GM12878 (cell line): ENCODE data around the gene CHAC1. TPM values are rescaled to one million over a fixed set of nuclear protein-coding genes. Genes with fewer than 3 reads are reported as not detected.

Experiments used
- ATAC-seq: fragments of 200-7000 bp; cut with Tn5 transposase; 3 replicates; pipeline ENCODE4 v1.9.1; 2020; ENCODE audit warnings: mild to moderate bottlenecking, moderate library complexity
- BruUV-seq: library from RNA; stranded (reverse); fragments of 400-500 nt; replicated peaks from 2 replicates; lab custom pipeline; 2021; lab: Mats Ljungman, UMichigan
- CTCF ChIA-PET: fragments of 300-600 bp; sonication (Branson Sonifier 250); formaldehyde crosslinking; extraction: SDS; loops from one replicate; lab custom pipeline; 2021; ENCODE audit warnings: inconsistent platforms; lab: Yijun Ruan, JAX
- POLR2A ChIA-PET: fragments of 350-600 bp; formaldehyde crosslinking; extraction: SDS; loops from one replicate; lab custom pipeline; 2021; ENCODE audit warnings: inconsistent platforms; lab: Charles Lee
- RAD21 ChIA-PET: fragments of 300-600 bp; sonication (Branson Sonifier 250); formaldehyde crosslinking; loops from one replicate; lab custom pipeline; 2023; ENCODE audit warnings: antibody characterized with exemption; ENCODE audit not compliant: unreplicated experiment; lab: Charles Lee
- SMC1A ChIA-PET: fragments of 300-600 bp; sonication (Branson Sonifier 250); formaldehyde crosslinking; loops from one replicate; lab custom pipeline; 2023; ENCODE audit not compliant: unreplicated experiment, uncharacterized antibody; lab: Charles Lee
- DNase-seq: peaks from one replicate; pipeline ENCODE4 v3.0.0-alpha.2; 2011; ENCODE audit warnings: low read depth, low spot score
- FAIRE-seq: peaks from 3 replicates; lab custom pipeline; 2011; peaks lifted over from hg19 to GRCh38; lab: Jason Lieb, UNC
- H2AFZ ChIP-seq: 2 replicates; pipeline ENCODE4 v1.6.0; 2011; ENCODE audit warnings: low read depth, low read length, control low read depth; ENCODE audit not compliant: control insufficient read depth
- H3K27ac ChIP-seq: 2 replicates; pipeline ENCODE4 v1.5.1; 2011; ENCODE audit warnings: control low read depth; ENCODE audit not compliant: control insufficient read depth, insufficient read depth
- H3K27me3 ChIP-seq, 2 experiments: replicated peaks in 1 of 2; 2 replicates each; pipeline versions ENCODE4 v1.6.0 to v1.6.1; 2011; ENCODE audit warnings: low read length in 1 of 2; ENCODE audit not compliant: control insufficient read depth in 2 of 2, insufficient read depth in 2 of 2
- H3K36me3 ChIP-seq, 2 experiments: 2 replicates each; pipeline ENCODE4 v1.5.1; 2011; ENCODE audit warnings: low read length in 1 of 2; ENCODE audit not compliant: control insufficient read depth in 2 of 2, insufficient read depth in 2 of 2
- H3K4me1 ChIP-seq: 2 replicates; pipeline ENCODE4 v1.6.1; 2011; ENCODE audit warnings: mild to moderate bottlenecking, low read length, moderate library complexity, mixed read lengths; ENCODE audit not compliant: control insufficient read depth, insufficient read depth
- H3K4me2 ChIP-seq: 2 replicates; pipeline ENCODE4 v1.6.0; 2011; ENCODE audit warnings: control low read depth; ENCODE audit not compliant: control insufficient read depth, insufficient read depth
- H3K4me3 ChIP-seq: fragments of 200-600 bp; sonication (generic); 2 replicates; pipeline ENCODE4 v1.5.1; 2016
- H3K79me2 ChIP-seq: 2 replicates; pipeline ENCODE4 v1.6.0; 2011; ENCODE audit warnings: low read length; ENCODE audit not compliant: control insufficient read depth, insufficient read depth
- H3K9ac ChIP-seq: 2 replicates; pipeline ENCODE4 v1.8.0; 2011; ENCODE audit warnings: low read length, control low read depth, mixed read lengths; ENCODE audit not compliant: control insufficient read depth, insufficient read depth
- H3K9me3 ChIP-seq: replicated peaks from 3 replicates; pipeline ENCODE4 v1.5.1; 2011; ENCODE audit warnings: mild to moderate bottlenecking, low read length; ENCODE audit not compliant: control insufficient read depth, insufficient read depth
- H4K20me1 ChIP-seq: 2 replicates; pipeline ENCODE4 v1.6.0; 2011; ENCODE audit not compliant: control insufficient read depth, insufficient read depth
- BACH1 ChIP-seq: fragments of 450-650 bp; IDR thresholded peaks from 2 replicates; pipeline ENCODE4 v1.6.1; 2017; ENCODE audit warnings: mild to moderate bottlenecking, borderline replicate concordance
- BCL3 ChIP-seq: IDR thresholded peaks from 2 replicates; pipeline ENCODE4 v1.6.1; 2011; ENCODE audit warnings: borderline replicate concordance, low read depth, mild to moderate bottlenecking, moderate library complexity, low read length; ENCODE audit not compliant: insufficient read depth, poor library complexity, severe bottlenecking
- BRCA1 ChIP-seq: IDR thresholded peaks from 2 replicates; pipeline ENCODE4 v1.6.1; 2011; ENCODE audit warnings: low read depth, low read length, improper control_type of control experiment
- CBX5 ChIP-seq: sonication (generic); IDR thresholded peaks from 2 replicates; pipeline ENCODE4 v1.6.1; 2016; ENCODE audit warnings: low read depth, moderate library complexity, mild to moderate bottlenecking, inconsistent platforms
- E2F4 ChIP-seq: IDR thresholded peaks from 2 replicates; pipeline ENCODE4 v1.6.1; 2012; ENCODE audit warnings: low read depth, low read length, improper control_type of control experiment
- IKZF1 ChIP-seq: fragments of 450-650 bp; conservative IDR thresholded peaks from 2 replicates; pipeline ENCODE4 v1.6.1; 2017; ENCODE audit warnings: antibody characterized with exemption, mild to moderate bottlenecking
- PKNOX1 ChIP-seq: fragments of 450-650 bp; IDR thresholded peaks from 2 replicates; pipeline ENCODE4 v1.6.1; 2016; ENCODE audit warnings: mild to moderate bottlenecking
- SIN3A ChIP-seq: IDR thresholded peaks from 2 replicates; pipeline ENCODE4 v1.6.1; 2012; ENCODE audit warnings: low read depth, low read length, improper control_type of control experiment
- SMARCA5 ChIP-seq: fragments of 450-650 bp; IDR thresholded peaks from 2 replicates; pipeline ENCODE4 v1.6.1; 2017; ENCODE audit warnings: mild to moderate bottlenecking
- TAF1 ChIP-seq: IDR thresholded peaks from 2 replicates; pipeline ENCODE4 v1.6.1; 2011; ENCODE audit warnings: mild to moderate bottlenecking, low read depth, low read length, borderline replicate concordance
- ZNF274 ChIP-seq: IDR thresholded peaks from one replicate; pipeline ENCODE4 v1.8.0; 2011; ENCODE audit not compliant: insufficient read length, insufficient read depth
- ZNF622 ChIP-seq: fragments of 450-650 bp; IDR thresholded peaks from 2 replicates; pipeline ENCODE4 v1.6.1; 2017; ENCODE audit warnings: mild to moderate bottlenecking, inconsistent platforms
- ZZZ3 ChIP-seq: IDR thresholded peaks from 2 replicates; pipeline ENCODE4 v1.6.1; 2011; ENCODE audit warnings: low read depth; ENCODE audit not compliant: control insufficient read depth, insufficient read length
- WGBS: methylation state at CpG from one replicate; pipeline ENCODE4 v1.1.6; 2016; ENCODE audit warnings: low lambda C conversion rate; ENCODE audit not compliant: insufficient replicate concordance, insufficient coverage; ENCODE audit errors: missing lambda C conversion rate; 5-methylcytosine and 5-hydroxymethylcytosine counted together
- in situ Hi-C: fragments of 300-500 bp; cut with MboI; formaldehyde crosslinking; loops from 9 replicates; pipeline ENCODE4 v1.14.3; 2018; ENCODE audit warnings: mixed read lengths
- intact Hi-C: fragments of 100-400 bp; cut with micrococcal nuclease; formaldehyde crosslinking; loops from one replicate; pipeline ENCODE4 v1.14.2; 2022; ENCODE audit not compliant: unreplicated experiment
- polyA plus RNA-seq, 11 experiments: library from polyadenylated mRNA; depleted of rRNA in 4 of 11; unstranded in 6 of 11; stranded (reverse) in 5 of 11; fragments of >200 nt; fragmentation: Nextera tagmentation in 4 of 11; fragmentation: Illumina TruSeq in 1 of 11; extraction: Ambion mirVana in 4 of 11; extraction: Trizol in 1 of 11; gene quantifications; 1 replicate in 1 of 11; 2 replicates in 10 of 11; pipeline versions ENCODE4 v1.2.1 to v1.2.3, GENCODE V29; 2011 to 2016; ENCODE audit warnings: inconsistent platforms in 2 of 11, missing spikeins in 2 of 11, low read depth in 1 of 11
- total RNA-seq, 4 experiments: library from RNA; depleted of rRNA in 3 of 4; stranded (reverse); fragments of >200 nt in 3 of 4; fragmentation: Illumina TruSeq in 1 of 4; extraction: Trizol in 1 of 4; gene quantifications; 2 replicates each; pipeline versions ENCODE4 v1.2.1 to v1.2.3, GENCODE V29; 2013 to 2021

Gene CHAC1
- total and polyA plus RNA-seq, 10 of the 15 experiments (the other 5 are each of a cell fraction or from before 2014, with no cell fraction given), result 0.37 to 5.9 (median 3.3) TPM

- 17% methylated on average over 8 of the region's 8 CpGs for WGBS
- in situ Hi-C loops (no loop called here), intact Hi-C loops (no loop called here)
- ChIA-PET POLR2A (no interaction called here), SMC1A (interaction anchor here (0.7 to 1.4 kb wide), 5 partner anchors 11 to 40 kb away, joined by 3 to 6 read pairs (median 3); no protein-coding TSS in a partner anchor), RAD21 (no interaction called here), CTCF (interaction anchor here (0.8 to 2.6 kb wide), 6 partner anchors 8 to 106 kb away, joined by 3 to 10 read pairs (median 4); partner anchors contain the start of gene CHAC1)
- Histone ChIP-seq H3K36me3 (no peaks in the 10 kb centered on the region), H3K4me2 (no peak overlapping the region), H4K20me1 (no peaks in the 10 kb centered on the region), H3K27ac (no peak overlapping the region), H3K9me3 (no peaks in the 10 kb centered on the region), H3K27me3 (no peaks in the 10 kb centered on the region; a peak in 1 of 4 replicates), H3K4me3 (no peak overlapping the region), H2AFZ (no peak overlapping the region; the same call in 1 of the 2 replicates), H3K79me2 (no peaks in the 10 kb centered on the region), H3K4me1 (no peaks in the 10 kb centered on the region), H3K9ac (no peak overlapping the region)
- DNase-seq, result no peak
- FAIRE-seq, result no peak
- BruUV-seq, result no TSS peak
- peak; percentile 33; the same call in 1 of the 3 replicates for ATAC-seq
- TF ChIP-seq ZZZ3, result no peak
- TF ChIP-seq ZNF274, result no peak
- no peak for TF ChIP-seq BRCA1
- TF ChIP-seq ZNF622, result no peak
- no peak for TF ChIP-seq IKZF1
These were observed 10.7 kb downstream of the CHAC1 start for GRCh38 chr15:40964006-40964405.

GRCh38 chr15:40964634-40965033, 11.4 kb downstream of the CHAC1 start:
- WGBS, result 52% methylated on average over 13 of the region's 13 CpGs
- no TSS peak for BruUV-seq
- Histone ChIP-seq H3K4me3 (no peak overlapping the region), H3K79me2 (no peaks in the 10 kb centered on the region), H3K27me3 (no peaks in the 10 kb centered on the region; a peak in 1 of 4 replicates), H3K4me1 (no peaks in the 10 kb centered on the region), H3K36me3 (no peaks in the 10 kb centered on the region), H3K4me2 (no peak overlapping the region), H3K9ac (no peak overlapping the region), H3K27ac (no peak overlapping the region), H3K9me3 (no peaks in the 10 kb centered on the region), H2AFZ (no peak overlapping the region), H4K20me1 (no peaks in the 10 kb centered on the region)
- SMC1A ChIA-PET, result interaction anchor here (1.2 to 1.4 kb wide), 4 partner anchors 11 to 58 kb away, joined by 3 to 6 read pairs (median 3); no protein-coding TSS in a partner anchor
- peak; percentile 56 for ATAC-seq
- POLR2A ChIA-PET, result interaction anchor here (0.6 kb wide), 1 partner anchor 424 kb away, joined by 3 read pairs; no protein-coding TSS in a partner anchor
- DNase-seq, result no peak
- CTCF ChIA-PET, result interaction anchor here (0.8 to 2.1 kb wide), 5 partner anchors 9 to 106 kb away, joined by 3 to 7 read pairs (median 3); partner anchors contain the start of gene CHAC1
- RAD21 ChIA-PET, result no interaction called here
- intact Hi-C loops, result no loop called here
- no peak for FAIRE-seq
- in situ Hi-C loops, result no loop called here
- TF ChIP-seq SMARCA5 (no peak), BACH1 (no peak), BCL3 (no peak), SIN3A (no peak), E2F4 (no peak), PKNOX1 (no peak), CBX5 (no peak), TAF1 (no peak)
